PC-3 (cell line): ENCODE measurements around the gene AMPD1.

Experiments
- EZH2 ChIP-seq: fragments of 300-600 bp; sonication (generic); IDR thresholded peaks from one replicate; pipeline ENCODE4 v1.6.1; 2017; ENCODE audit warnings: antibody characterized with exemption, mild to moderate bottlenecking, low read length; ENCODE audit not compliant: unreplicated experiment
- EZH2phosphoT487 ChIP-seq: fragments of 300-600 bp; sonication (generic); IDR thresholded peaks from 2 replicates; pipeline ENCODE4 v1.6.1; 2018; ENCODE audit warnings: mild to moderate bottlenecking, antibody characterized with exemption, low read length, borderline replicate concordance
- TF ChIP-seq, protein P1 (sequence below): fragments of 300-600 bp; sonication (generic); conservative IDR thresholded peaks from 2 replicates; pipeline ENCODE4 v1.5.1; 2017; ENCODE audit warnings: antibody characterized with exemption, low read depth, mild to moderate bottlenecking, low read length

DNA sequence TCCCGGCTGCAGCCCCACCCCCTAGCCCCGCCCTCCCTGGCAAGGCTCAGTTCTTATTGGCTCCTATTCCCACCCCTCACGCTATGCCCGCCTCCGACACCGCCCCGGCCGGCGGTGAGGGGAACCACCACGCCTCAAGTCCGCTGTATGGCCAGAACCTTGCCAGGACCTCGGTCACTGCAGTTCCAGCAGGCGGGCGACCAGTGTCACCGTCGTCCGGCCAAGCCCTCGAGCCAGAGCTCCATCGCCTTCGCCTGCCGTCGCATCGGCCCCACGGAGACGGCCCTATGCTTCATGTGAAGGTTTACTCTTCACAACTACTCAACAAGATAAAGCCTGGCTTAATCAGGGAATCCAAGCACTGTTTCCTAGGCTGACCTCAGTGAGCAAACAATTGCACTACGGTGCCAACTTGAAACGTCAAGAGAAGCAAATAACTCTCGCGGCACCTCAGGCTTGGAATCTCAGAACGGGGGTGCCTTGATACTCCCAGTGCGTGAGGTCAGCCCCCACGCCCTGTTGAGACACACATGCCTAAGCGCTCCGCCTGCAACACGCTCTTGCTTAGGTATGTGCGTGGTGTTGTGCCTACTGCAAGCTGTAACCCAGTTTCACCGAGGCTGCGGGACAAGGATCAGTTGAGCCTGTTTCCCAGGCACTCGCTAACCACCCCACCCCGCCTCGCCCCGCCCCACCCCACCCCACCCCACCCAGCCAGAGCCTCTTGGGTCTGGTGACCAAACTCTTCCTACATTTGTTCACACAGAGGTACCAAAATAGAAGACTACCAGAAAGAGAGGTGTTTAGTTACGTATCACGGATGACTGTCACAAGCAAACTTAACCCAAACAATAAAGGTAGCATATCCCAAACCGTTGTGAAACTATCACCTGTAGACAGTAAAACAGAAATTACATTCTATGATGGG, 25.0 kb downstream of the AMPD1 start:
- TF ChIP-seq, protein P1, sequence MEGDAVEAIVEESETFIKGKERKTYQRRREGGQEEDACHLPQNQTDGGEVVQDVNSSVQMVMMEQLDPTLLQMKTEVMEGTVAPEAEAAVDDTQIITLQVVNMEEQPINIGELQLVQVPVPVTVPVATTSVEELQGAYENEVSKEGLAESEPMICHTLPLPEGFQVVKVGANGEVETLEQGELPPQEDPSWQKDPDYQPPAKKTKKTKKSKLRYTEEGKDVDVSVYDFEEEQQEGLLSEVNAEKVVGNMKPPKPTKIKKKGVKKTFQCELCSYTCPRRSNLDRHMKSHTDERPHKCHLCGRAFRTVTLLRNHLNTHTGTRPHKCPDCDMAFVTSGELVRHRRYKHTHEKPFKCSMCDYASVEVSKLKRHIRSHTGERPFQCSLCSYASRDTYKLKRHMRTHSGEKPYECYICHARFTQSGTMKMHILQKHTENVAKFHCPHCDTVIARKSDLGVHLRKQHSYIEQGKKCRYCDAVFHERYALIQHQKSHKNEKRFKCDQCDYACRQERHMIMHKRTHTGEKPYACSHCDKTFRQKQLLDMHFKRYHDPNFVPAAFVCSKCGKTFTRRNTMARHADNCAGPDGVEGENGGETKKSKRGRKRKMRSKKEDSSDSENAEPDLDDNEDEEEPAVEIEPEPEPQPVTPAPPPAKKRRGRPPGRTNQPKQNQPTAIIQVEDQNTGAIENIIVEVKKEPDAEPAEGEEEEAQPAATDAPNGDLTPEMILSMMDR: no peak
- TF ChIP-seq EZH2phosphoT487: no peak
- TF ChIP-seq EZH2: no peak
